Esophagus (tissue), 2 donors: ENCODE results near the gene KRTAP20-1. TPM values are rescaled to one million over a fixed set of nuclear protein-coding genes. Genes with fewer than 3 reads are reported as not detected.

Experiments used
- H3K27ac ChIP-seq, 2 donors: one replicate each; pipeline ENCODE4 v1.5.1; 2013; ENCODE audit warnings: low read depth in 2 of 2, mild to moderate bottlenecking in 2 of 2, inconsistent platforms in 1 of 2, low read length in 1 of 2, moderate library complexity in 1 of 2
- H3K27me3 ChIP-seq, 2 donors: one replicate each; pipeline ENCODE4 v1.6.1; 2013; ENCODE audit warnings: low read length in 2 of 2, control low read depth in 1 of 2, mild to moderate bottlenecking in 1 of 2; ENCODE audit not compliant: insufficient read depth in 2 of 2, control insufficient read depth in 1 of 2
- H3K36me3 ChIP-seq, 2 donors: one replicate each; pipeline ENCODE4 v1.6.1; 2013; ENCODE audit warnings: low read length in 1 of 2; ENCODE audit not compliant: control insufficient read depth in 2 of 2, insufficient read depth in 2 of 2
- H3K4me1 ChIP-seq, 2 donors: one replicate each; pipeline ENCODE4 v1.6.1; 2013; ENCODE audit warnings: low read length in 1 of 2; ENCODE audit not compliant: control insufficient read depth in 2 of 2, insufficient read depth in 2 of 2
- H3K4me3 ChIP-seq, 2 donors: one replicate each; pipeline ENCODE4 v1.5.1; 2013; ENCODE audit warnings: low read length in 2 of 2, mild to moderate bottlenecking in 2 of 2, low read depth in 1 of 2, moderate library complexity in 1 of 2
- H3K9me3 ChIP-seq, 2 donors: one replicate each; pipeline ENCODE4 v1.6.1; 2013; ENCODE audit warnings: mild to moderate bottlenecking in 2 of 2, low read depth in 1 of 2, low read length in 1 of 2, moderate library complexity in 1 of 2; ENCODE audit not compliant: control insufficient read depth in 2 of 2, insufficient read depth in 1 of 2
- WGBS, 2 donors: extraction: QIAGEN DNeasy Blood & Tissue Kit; methylation state at CpG; one replicate each; pipeline ENCODE4 v1.1.7; 2013; 5-methylcytosine and 5-hydroxymethylcytosine counted together
- polyA plus RNA-seq, 2 donors: library from polyadenylated mRNA; stranded (reverse); fragments of 200-250 nt; gene quantifications; one replicate each; pipeline ENCODE4 v1.2.3, GENCODE V29; 2013
- donor health status: healthy with polysubstance abuse.
- donor health status: Bipolar disorder and iron deficiency.

Gene KRTAP20-1, protein sequence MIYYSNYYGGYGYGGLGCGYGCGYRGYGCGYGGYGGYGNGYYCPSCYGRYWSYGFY
- not detected for polyA plus RNA-seq

DNA sequence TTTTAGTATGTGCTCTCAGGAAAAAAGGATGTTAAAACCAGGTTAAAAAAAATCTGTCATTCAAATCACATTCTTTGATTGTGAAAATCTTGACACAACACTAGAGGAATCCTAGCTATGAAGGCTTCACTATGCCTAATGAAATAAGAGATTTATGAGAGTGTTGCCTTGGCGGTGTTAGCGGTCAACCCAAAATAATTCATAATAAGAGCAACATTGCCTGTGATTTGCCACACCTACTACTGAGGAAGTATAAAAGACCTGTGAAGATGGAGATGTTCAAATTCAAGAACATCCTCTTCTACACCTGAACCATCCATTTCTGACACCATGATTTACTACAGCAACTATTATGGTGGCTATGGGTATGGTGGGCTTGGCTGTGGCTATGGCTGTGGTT lies at the start of gene KRTAP20-1:
KRTAP20-1 (plus strand) TSS at position 301 of the 400 bp plus-strand sequence; CDS start at position 331, 30 bp downstream.
- WGBS, 2 donors, result 92 to 96% methylated on average over 2 of the region's 2 CpGs
- H3K4me3 ChIP-seq, result no peak within 1 kb of the TSS

DNA sequence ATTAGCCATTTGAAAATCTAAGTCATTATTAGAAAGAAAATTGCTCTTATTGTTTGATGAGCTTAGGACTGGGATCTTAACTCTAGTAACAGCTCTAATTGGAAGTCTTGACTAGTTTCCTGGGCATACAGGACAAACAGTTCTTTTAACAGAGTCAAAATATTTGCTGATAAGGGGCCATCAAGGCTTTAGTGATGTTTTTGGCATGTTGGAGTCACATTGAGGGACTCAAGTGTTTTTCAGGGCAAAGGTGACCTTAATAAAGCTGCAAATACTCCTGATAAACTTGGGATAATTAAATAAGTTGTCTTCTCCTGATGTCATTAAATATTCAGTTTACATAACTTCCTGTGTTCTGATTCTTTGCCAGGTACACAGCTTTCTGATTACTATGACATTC lies 48.6 kb upstream of the KRTAP20-1 start:
- Histone ChIP-seq H3K4me3 (no peak overlapping the region), H3K27ac (no peak overlapping the region), H3K9me3 (no peaks in the 10 kb centered on the region), H3K36me3 (no peaks in the 10 kb centered on the region), H3K4me1 (no peaks in the 10 kb centered on the region), H3K27me3 (no peaks in the 10 kb centered on the region)

More for the DNA sequence above, at the start of gene KRTAP20-1:
- no peaks in the 10 kb centered on the region for H3K27me3 ChIP-seq
- no peak within 1 kb of the TSS for H3K27ac ChIP-seq
- no peaks in the 10 kb centered on the region for H3K9me3 ChIP-seq
- H3K4me1 ChIP-seq, result no peaks in the 10 kb centered on the region
- H3K36me3 ChIP-seq, result no peaks in the 10 kb centered on the region

DNA sequence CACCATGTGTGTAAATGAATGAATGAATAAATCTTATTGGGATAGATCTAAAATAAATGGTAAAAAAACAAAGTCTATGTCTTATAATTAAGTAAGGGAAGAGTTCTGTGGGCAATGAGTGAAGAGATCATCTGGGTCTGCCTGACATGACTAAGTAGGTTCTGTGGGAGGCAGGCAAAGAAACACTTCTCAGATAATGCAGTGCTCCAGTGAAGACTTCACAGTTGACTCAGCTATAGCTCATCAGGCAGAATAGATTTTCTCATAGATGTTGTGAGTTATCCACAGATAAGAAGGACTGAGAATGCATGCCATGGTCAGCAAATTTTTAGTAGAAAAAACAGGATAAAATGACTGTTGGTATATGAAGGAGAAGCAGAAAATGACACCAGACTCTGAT lies 38.5 kb upstream of the KRTAP20-1 start:
- no peaks in the 10 kb centered on the region for H3K9me3 ChIP-seq
- no peaks in the 10 kb centered on the region for H3K36me3 ChIP-seq
- H3K27me3 ChIP-seq, result no peaks in the 10 kb centered on the region
- H3K4me3 ChIP-seq, result no peak overlapping the region
- no peaks in the 10 kb centered on the region for H3K4me1 ChIP-seq
- H3K27ac ChIP-seq, result no peak overlapping the region

DNA sequence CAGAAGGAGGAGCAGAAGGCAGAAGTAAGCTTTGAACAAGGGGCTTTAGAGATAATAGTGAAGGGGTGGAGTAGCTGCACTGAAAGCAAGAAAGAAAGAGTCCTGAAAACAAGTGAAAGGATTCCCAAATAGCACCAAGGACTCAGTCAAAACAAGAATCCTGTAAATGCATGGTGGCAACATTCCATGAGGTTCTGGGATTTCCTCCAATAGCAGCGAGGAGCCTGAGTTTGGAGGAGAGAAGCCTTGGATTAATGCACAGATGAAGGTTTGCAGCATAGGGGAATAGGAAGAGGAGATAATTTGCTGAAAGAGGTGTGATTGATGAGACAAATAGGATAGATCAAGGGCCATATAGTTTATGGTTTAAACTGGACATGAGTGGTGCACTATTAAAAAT lies 36.9 kb upstream of the KRTAP20-1 start:
- H3K27ac ChIP-seq, result no peak overlapping the region
- no peaks in the 10 kb centered on the region for H3K4me1 ChIP-seq
- no peaks in the 10 kb centered on the region for H3K9me3 ChIP-seq
- no peak overlapping the region for H3K4me3 ChIP-seq
- H3K27me3 ChIP-seq, result no peaks in the 10 kb centered on the region
- no peaks in the 10 kb centered on the region for H3K36me3 ChIP-seq
- WGBS, 2 donors, result 34 to 50% methylated on average over 1 of the region's 1 CpG

DNA sequence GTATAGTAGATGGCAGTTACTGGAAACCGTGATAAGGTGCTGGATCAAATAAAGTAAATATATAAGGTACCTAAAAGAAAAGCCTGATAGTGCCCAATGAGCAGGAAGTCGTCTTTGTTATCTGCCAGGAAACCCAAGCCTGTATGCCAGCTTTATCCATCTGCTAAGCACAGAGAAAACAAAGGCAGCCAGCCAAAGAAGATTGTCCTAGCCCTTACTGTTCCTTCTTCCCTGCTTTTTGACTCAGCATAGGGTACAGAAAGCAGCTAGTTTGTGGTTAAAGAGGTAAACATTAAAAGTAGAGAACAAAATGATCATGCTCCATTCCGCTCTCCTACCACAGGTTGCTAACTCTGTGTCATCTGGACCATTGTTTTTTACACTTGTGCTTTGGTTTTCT lies 36.1 kb upstream of the KRTAP20-1 start:
- Histone ChIP-seq H3K27me3 (no peaks in the 10 kb centered on the region), H3K36me3 (no peaks in the 10 kb centered on the region), H3K4me1 (no peaks in the 10 kb centered on the region), H3K4me3 (no peak overlapping the region), H3K9me3 (no peaks in the 10 kb centered on the region), H3K27ac (no peak overlapping the region)
- WGBS, 2 donors, result 49 to 53% methylated on average over 3 of the region's 3 CpGs

DNA sequence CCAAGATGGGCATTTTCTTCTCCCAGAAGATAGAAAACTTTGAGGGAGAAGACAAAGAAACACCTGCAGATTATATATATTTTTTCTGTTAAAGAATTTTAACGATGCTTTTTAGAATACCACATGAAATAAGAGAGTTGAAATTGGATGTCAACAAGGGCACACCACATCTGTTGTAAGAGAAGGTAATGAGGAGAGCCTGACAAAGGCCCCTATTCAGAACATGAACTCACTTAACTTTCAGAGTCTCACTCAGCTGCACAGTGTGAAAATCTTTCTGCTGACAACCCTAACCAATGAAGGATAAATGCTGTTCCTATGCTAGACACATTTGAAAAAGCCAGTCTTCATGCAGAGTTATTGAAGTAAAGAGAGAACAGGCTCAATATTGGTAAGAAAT lies 33.4 kb upstream of the KRTAP20-1 start:
- Histone ChIP-seq H3K9me3 (no peaks in the 10 kb centered on the region), H3K4me1 (no peaks in the 10 kb centered on the region), H3K4me3 (no peak overlapping the region), H3K36me3 (no peaks in the 10 kb centered on the region), H3K27ac (no peak overlapping the region), H3K27me3 (no peaks in the 10 kb centered on the region)
- 71 to 72% methylated on average over 1 of the region's 1 CpG for WGBS, 2 donors

DNA sequence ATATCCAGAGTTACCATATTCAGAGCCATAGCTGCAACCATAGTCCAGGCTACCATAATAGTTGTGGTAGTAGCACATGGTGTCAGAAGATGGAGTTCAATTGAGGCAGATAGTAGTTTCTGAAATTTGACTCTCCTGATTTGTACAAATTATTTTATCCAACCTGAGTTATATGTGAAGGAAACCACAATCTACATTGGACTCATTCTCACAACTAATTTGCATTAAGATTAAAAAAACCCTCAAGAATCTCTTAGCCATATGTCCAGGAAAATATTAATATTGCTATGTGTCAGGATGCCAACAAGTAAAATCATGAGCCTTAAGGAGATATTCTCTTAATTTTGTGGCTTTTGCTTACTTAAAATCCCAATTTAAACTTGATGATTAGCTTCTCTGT lies 25.9 kb upstream of the KRTAP20-1 start, which contains the start of gene KRTAP22-2:
KRTAP22-2 (minus strand) TSS at position 101 of the 400 bp plus-strand sequence.
- H3K4me3 ChIP-seq, result no peak within 1 kb of the TSS
- H3K9me3 ChIP-seq, result no peaks in the 10 kb centered on the region
- no peaks in the 10 kb centered on the region for H3K4me1 ChIP-seq
- H3K36me3 ChIP-seq, result no peaks in the 10 kb centered on the region
- no peaks in the 10 kb centered on the region for H3K27me3 ChIP-seq
- H3K27ac ChIP-seq, result no peak within 1 kb of the TSS

DNA sequence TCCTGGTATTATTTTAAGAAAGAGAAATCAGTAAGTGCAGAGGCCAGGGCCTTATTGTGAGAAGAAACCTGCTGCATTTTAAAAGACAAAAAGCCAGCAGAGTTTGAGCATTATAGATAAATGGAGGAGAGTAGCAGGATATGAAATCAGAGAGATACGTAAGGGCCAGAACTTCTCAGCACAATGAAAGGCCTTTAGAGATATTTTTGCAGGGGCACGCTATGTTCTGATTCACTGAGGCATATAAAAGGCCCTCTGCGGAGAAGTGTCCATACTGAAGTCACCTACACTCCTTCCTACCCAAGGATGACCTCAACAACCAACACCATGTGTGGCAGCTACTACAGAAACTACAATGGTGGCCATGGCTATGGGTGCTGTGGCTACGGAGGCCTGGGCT lies 24.1 kb upstream of the KRTAP20-1 start, which contains the start of gene KRTAP6-3:
KRTAP6-3 (plus strand) TSS at position 301 of the 400 bp plus-strand sequence; CDS start at position 307, 6 bp downstream.
- WGBS, 2 donors, result 91 to 94% methylated on average over 4 of the region's 4 CpGs

DNA sequence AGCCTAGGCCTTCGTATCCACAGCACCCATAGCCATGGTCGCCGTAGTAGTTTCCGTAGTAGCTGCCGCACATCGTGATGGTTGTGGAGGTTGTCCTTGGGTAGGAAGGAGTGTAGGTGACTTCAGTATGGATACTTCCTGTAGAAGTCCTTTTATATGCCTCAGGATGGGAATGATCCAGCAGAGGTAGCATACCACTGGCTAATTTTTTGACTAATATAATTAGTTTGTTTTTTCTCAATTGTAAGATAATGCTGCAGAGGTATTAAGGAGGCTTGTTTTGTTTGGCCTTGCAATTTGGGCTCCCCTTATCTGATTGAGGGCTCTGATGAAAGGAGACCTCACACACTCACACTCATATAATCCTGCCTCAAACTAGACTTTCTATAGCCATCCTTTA lies 17.4 kb upstream of the KRTAP20-1 start, which contains the start of gene KRTAP6-2:
KRTAP6-2 (minus strand) TSS at position 101 of the 400 bp plus-strand sequence; CDS start at position 73, 28 bp downstream.
- no peak within 1 kb of the TSS for H3K27ac ChIP-seq
- WGBS, 2 donors, result 95 to 97% methylated on average over 6 of the region's 6 CpGs
- no peaks in the 10 kb centered on the region for H3K27me3 ChIP-seq
- no peak within 1 kb of the TSS for H3K4me3 ChIP-seq
- no peaks in the 10 kb centered on the region for H3K36me3 ChIP-seq
- peaks cover 3 to 4% of the 10 kb centered on the region in 2 donors for H3K9me3 ChIP-seq
- no peaks in the 10 kb centered on the region for H3K4me1 ChIP-seq

More for the DNA sequence above, 24.1 kb upstream of the KRTAP20-1 start, which contains the start of gene KRTAP6-3:
- H3K9me3 ChIP-seq, result no peaks in the 10 kb centered on the region
- no peaks in the 10 kb centered on the region for H3K4me1 ChIP-seq
- H3K27me3 ChIP-seq, result no peaks in the 10 kb centered on the region
- H3K36me3 ChIP-seq, result no peaks in the 10 kb centered on the region
- H3K4me3 ChIP-seq, result no peak within 1 kb of the TSS
- H3K27ac ChIP-seq, result no peak within 1 kb of the TSS

DNA sequence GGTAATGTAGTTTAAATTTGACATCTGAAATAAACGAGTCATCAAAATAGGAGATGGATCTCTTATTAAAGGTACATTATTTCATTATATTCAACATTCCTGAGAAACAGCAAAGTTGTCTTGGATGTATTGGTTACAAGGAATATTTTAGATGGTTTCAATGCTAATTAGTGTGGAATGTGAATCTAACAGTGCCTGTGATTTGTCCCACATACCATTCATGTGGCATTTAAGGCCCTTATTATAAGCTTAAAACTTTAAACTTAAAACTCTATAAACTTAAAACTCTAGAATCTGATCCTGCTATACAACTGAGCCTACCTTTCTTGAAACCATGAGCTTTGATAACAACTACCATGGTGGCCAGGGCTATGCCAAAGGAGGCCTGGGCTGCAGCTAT lies 15.4 kb upstream of the KRTAP20-1 start, which contains the start of gene KRTAP22-1:
KRTAP22-1 (plus strand) TSS at position 301 of the 400 bp plus-strand sequence.
- no peaks in the 10 kb centered on the region for H3K4me1 ChIP-seq
- H3K9me3 ChIP-seq, result peaks cover 3 to 4% of the 10 kb centered on the region in 2 donors
- no peak within 1 kb of the TSS for H3K27ac ChIP-seq
- no peaks in the 10 kb centered on the region for H3K36me3 ChIP-seq
- H3K4me3 ChIP-seq, result no peak within 1 kb of the TSS
- 53 to 54% methylated on average over 1 of the region's 1 CpG for WGBS, 2 donors
- H3K27me3 ChIP-seq, result no peaks in the 10 kb centered on the region
